ENCODE results near the gene TUBB.
"Not testable (repeated sequence)": the region's sequence is repeated elsewhere in the genome, so short reads cannot be mapped to it uniquely, and the experiment has no call there.

The TUBB gene

DNA sequence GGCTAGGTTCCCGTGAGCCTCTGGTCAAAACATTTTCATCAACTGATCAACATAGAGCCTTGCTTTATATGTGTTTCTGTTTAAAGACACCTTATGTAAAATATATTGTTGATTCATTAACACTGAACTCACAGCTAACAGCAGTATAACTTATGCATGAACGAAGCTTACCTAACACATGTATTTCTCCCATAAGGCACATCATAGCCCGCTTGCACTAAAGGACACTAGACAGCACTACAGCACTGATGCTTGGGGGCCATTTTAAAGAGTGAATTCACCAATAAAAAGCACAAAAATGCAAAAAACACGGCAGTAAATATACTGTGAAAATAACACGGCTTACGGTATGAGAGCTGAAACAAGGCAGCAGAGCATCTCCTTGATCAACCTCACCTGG lies 18.4 kb downstream of the TUBB start:
- DNase-seq (ENCODE audit: low read depth in 2 of 2) = no peak

DNA sequence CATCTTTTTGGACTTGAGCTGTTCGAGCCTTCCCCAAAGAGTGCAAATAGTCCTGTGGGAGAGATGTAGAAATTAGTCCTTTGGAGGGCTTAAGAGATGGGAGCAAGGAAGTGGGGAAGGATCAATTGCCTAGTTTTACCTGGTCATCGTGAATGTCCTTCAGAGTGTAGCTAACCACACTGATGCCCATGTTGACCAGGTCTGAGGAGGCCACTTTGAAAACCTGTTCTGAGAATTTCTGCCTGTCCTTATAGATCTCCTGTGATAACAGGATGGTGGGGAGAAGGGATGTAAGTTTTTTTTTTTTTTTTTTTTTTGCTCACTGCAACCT lies 20.4 kb downstream of the TUBB start:
- DNase-seq (ENCODE audit: low read depth in 2 of 2) = no peak

DNA sequence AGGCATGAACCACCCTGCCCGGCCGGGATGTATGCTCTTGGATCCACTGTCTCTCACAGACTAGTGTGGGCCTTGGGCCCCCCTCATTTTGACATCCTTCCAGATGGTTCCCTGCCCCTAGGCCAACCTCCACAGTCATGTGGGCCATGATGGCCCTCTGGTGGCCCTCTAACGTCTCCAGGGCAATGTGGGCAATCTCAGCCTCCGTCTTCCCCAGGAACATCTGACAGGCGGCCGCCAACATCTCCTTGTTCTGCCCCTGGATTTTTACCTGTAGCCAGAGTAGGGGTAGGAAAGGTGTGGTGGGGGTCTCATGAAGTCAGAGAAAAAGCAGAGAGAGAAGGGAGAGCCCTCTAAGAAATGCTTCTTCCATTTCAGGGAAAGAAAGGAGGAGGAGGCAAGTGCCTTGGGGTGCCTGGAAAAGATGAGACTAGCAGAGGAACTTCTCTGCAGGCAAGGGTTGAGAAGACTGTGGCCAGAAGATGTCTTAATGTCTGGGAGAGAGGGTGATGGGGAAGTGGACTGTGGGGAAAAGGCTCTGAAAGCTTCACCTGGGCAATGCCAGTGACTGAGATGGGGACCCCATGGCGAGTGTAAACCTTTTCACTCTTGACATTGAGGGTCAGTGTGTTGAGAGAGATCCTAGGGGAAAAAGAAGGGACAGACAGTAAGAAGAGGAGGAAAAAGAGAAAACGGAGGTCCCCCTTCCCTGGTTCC lies 21.1 kb downstream of the TUBB start:
- no peak for DNase-seq (ENCODE audit: low read depth in 2 of 2)

DNA sequence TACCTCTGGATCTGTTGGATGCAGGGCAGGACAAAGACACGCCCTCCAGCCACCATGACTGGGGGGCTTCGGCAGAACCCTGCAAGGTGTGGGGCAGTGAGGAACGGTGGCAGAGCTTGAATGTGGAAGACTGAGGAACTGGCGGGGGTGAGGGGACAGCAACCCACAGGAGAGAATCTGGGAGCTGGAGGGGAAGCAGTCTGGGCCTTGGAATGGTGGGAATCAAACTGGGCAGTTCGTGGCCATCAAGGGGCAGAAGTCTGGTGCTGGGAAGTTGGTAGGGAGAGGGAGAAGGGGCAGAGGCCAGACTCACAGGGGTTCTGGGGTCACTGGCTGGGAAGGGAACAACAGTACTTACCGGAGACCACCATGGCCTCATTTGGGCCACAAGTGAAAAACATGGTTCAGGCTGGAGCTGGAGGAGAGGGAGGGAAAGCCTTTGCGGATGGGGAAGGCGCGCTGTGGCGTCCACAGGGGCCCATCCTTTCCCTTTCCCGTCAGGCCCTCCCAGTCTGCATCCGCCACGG lies 21.7 kb downstream of the TUBB start:
- DNase-seq (ENCODE audit: low read depth in 2 of 2) = no peak

DNA sequence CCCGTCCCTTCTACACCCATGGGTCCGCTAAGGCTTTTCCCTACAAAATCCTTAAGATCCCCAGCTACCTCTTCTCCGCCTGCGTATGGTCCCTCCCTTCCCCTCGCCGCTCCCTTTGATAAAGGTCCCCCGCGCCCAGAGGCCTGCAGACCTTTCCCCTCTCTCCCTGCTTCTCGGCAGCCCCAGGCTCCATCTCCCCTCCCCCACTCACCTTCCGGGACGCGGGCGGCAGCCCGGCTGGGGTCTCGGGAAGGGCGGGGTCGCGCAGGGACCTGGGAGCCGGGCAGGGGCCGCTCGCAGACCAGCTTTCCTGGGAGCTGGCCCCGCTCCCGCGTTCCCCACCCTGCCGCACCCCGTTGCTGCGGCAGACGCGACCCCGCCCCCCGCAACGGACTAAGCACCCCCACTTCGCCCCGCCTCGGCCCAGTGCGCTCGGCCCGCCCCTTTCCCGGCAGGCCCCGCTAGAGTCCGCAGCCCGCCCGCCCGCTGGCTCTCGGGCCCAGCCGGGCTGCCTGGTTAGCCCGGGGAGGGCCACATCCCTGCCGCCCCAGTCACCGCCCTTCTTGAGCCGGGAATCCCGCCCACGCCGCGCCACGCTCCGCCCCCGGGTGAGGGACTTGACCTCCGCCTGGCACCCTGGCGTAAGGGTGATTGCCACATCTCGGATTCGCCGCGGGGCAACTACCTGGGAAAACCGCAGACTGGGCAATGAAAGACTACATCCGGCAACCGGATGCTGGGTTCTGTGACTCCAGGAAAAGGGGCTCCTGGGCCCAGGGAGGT lies 22.4 kb downstream of the TUBB start, which contains the start of gene FLOT1:
Gene FLOT1, minus strand, starts transcription at position 372 of the 783 bp plus-strand sequence. CDS start 498 bp downstream, outside the sequence.
- peak; percentile 83 to 88 for DNase-seq (ENCODE audit: low read depth in 2 of 2)

DNA sequence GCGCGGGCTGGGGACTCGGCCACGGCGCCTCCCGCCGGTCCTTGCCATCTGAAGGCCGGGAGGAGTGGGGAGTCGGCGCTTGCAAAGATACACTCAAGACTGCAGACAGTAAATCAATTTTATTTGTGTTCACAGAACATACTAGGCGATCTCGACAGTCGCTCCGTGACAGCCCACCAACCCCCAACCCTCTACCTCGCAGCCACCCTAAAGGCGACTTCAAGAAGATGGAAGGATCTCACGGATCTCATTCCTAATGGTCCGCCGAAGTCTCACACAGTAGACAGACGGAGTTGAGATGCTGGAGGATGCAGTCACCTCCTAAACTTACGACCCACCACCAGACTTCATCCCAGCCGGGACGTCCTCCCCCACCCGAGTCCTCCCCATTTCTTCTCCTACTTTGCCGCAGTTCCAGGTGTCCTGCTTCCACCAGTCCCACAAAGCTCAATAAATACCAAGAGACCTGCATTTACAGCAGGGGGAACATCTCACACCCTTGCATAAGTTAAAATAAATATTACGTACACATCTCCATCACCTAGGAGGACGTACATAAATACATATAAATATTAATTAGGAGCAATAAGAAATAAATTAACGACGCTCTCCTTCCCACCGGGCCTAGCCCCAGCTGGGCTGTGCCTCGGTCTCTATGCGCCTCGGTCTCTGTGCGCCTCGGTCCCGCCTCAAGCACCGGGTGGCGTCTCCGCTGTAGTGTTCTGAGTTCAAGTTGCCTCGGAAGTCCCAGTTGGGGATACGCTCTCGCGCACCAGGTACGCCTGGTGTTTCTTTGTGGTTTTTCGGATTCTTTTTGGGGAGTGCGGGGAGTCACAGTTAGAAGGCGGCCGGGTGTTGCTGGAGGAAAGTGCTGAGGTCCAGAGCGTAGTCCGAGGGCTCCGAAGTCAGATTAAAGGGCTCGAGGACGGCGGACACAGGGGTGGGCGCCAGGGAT lies 23.2 kb downstream of the TUBB start:
- no peak for DNase-seq (ENCODE audit: low read depth in 2 of 2)

DNA sequence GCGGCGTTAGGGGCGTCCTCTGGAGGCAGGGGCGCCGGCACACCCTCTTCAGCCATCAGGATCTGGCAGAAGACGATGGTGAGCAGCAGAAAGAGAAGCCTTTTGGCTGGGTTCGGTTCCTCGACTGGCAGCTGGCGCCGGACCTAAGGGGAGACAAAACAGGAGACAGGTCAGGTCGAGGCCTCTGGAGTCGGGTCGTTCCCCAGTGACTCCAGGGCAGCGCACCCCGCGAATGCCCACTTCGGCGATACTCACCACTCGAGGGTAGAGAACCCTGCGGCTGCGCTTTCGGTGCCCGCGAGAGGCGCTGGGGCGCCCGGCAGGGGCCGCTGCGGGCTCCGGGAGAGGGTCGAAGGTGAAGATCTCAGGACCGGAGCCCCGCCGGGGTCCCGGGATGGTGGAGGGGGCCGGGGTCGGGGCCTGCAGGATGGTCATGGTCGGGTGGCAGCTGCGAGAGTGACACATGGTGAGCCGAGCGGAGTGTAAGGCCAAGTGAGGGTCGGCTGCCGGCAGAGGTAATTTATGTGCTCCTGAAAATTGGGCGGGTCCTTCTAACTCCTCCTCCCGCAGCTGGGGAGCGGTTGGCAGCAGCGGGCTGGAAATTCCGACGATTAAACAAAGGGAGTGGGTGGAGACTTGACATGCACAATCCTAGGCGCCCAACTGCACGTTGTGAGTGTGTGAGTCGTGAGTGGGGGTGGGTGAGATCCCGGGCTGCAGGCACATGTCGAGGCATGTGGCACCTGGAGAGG lies 24.1 kb downstream of the TUBB start, which contains the start of gene IER3:
Gene IER3, minus strand, starts transcription at position 494 of the 752 bp plus-strand sequence. Its CDS starts 29 bp downstream, at position 465.
- DNase-seq (ENCODE audit: low read depth in 2 of 2) = no peak

DNA sequence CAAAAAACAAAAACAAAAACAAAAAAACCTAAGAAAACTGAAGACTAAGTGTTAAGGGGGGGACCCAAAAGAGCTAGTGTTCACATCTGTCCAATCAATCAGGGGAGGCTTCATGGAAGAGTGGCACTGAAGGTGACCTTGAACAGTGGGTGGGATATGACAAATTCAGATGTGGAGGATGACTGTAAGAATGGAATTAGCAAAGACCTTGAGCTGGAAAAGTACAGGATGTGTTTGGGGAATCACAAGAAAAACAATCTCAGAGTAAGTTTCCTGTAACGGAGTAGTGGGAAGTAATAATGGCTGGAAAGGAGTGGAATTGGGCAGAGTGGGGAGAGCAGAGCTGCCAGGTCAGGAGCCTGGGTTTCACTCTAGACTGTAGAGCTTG lies 27.1 kb downstream of the TUBB start:
- DNase-seq (ENCODE audit: low read depth in 2 of 2) = no peak

DNA sequence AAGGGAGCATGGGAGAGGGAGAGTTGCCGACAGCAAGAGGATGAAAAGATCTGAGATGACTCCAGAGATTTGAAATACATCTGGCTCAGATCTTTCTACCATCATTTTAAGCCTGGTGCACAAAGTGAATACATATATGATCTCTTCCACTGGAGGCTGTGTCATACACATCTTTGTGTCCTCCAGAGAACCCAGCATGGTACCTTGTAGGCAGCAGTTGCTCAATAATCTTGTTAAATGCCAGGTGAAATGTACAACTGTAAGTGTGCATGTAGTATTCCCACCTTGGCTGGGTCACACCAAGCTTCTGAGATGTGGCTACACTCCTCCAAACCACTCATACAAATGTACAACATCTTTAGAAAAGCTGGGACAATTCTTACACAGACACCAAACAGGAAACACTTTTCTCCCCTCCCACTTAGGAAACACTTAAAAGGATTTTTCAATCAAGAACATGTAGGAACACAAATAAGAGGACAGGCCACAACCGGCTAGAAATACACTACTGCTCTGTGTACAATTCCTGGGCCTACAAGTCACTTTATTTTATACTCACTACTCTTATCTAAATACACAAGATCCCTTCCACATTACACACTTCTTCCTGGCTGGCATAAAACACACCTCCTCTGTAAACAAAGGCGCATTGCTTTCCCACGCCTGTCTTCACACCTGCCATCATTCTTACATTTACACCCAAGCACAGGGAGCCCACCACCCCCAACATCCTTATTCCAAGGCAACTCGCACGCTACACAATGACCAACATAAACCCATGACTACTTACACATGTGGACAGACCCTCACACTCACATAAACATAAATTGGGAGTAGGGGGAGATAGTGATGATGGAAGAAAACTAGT lies 28.0 kb downstream of the TUBB start:
- no peak for DNase-seq (ENCODE audit: low read depth in 2 of 2)

DNA sequence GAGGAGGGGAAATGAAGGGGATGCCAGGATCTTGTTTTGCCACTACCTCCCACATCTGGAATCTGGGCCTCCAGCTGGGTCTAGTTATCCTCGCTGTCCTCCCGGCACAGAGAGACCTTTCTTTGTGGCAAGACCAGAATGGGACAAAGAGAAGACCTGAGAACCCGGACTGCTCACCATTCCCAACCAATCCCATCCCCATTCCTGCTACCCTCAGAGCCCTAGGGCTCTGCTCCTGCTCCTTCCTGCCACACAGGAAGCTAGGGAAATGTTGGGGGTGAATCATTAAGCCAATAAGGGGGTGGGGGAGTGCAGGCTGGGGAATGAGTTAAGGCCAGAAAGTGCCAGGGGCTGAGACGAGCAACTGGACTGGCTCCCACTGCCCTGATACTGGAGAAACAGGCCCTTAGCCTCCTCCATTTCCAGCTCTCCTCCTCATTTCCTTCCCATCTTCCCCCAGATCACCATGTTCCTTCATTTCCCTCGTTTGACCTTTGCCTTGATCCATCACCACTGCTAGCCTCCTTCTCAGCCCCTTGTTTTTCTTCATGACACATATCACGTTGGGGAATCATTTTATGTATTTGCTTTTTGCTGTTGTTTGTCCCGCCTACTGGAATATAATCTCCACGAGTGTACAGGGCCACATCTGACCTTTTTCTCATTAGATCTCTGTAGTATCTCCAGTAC lies 28.8 kb downstream of the TUBB start:
- no peak for DNase-seq (ENCODE audit: low read depth in 2 of 2)

DNA sequence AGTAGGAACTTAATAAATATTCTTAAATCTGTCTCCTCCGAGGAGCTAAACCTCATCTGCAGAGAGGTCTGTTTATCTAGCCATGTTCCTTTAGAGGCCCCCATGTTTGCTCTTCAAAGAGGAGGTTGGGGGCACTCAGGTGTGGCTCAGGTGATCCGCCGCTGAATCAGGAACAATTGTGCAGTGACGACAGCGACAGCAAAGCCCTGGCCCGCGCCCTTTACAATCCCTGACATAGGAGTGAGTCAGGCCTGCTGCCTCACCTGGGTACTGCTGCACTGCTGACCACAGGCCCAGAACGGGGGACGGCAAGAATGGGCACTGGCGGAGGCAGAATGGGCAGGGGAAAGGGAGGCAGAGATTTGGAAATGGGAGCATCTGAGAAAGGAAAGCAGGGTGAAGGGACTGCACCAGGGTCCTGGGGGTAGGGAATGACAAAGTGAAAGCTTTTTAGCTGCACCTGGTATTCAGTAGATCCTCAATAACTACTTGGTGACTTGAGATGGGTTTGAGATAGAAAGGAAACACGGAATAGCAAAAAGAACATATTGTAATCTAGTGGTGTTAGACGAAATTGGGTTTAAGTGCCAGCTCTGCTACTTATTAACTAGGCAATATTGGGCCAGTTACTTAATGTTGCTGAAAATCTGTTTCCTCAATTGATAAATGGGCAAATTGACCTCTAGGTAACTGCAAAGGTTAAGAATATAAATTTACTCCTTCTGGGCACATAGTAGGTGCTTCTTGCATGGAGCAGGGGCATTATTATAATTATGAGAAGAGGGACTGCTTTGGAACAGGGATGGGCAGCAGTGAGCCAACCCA lies 29.6 kb downstream of the TUBB start:
- DNase-seq (ENCODE audit: low read depth in 2 of 2) = no peak

DNA sequence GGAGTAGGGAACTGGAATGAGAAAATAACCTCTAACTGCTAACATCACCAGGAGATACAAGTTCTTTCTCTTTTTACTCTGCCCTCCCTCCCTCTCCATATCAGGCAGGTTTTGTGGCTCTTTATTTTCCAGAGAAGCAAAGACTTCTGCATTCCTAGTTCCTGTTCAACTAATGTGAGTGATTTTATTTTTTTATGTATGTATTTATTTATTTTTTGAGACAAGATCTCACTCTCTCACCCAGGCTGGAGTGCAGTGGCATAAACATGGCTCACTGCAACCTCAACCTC lies 30.2 kb downstream of the TUBB start:
- DNase-seq (ENCODE audit: low read depth in 2 of 2) = no peak

DNA sequence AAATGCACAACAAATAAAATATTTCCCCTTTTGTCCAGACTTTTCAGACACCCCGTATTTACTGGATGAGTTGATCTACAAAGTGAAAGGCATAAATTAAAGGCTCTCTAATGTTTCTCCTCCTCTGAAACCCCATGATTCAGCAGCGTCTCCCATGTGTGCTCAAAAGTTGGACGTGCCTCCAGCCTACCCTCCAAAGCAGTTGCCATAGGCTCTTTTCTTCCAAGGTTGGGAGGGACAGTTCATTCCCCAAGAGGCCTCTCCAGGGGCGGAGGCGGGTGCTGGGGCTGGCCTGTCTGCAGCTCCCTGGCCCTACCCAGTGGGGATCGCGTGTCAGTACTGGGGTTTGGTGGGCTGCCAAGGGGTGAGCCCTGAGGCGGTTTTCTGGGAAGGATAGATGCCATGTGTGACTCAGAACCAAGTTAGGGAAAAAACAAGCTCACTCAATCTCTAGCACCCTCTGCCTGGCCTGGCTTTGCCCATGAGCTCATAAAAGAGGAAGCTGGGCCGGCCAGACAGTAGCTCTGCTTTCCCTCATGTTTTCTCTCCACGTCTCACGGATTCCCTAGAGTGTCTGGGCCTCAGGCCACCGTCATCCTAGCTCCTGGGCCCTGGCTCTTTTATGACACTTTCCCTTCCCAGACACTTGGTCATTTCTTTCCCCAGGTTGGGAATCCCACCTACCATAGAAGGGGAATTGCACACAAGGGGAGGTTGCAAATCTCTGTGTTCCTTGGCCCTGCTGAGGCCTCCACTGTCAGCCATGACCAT lies 32.2 kb downstream of the TUBB start:
- no peak for DNase-seq (ENCODE audit: low read depth in 2 of 2)

DNA sequence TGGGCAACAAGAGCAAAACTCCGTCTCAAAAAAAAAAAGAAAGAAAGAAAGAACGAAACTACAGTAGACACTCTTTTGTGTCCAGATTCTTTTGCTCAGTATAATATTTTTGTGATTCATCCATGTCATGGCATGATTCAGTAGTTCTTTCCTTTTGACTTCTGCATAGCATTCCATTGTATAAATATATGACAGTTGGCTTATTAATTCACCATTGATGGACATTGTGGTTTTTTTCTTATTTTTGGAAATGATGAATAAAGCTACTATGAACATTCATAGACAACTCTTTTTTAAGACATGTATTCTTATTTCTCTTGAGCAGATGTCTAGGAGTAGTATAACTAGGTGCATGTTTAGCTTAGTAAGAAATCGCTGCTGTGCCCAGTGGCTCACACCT lies 34.5 kb downstream of the TUBB start:
- no peak for DNase-seq (ENCODE audit: low read depth in 2 of 2)

DNA sequence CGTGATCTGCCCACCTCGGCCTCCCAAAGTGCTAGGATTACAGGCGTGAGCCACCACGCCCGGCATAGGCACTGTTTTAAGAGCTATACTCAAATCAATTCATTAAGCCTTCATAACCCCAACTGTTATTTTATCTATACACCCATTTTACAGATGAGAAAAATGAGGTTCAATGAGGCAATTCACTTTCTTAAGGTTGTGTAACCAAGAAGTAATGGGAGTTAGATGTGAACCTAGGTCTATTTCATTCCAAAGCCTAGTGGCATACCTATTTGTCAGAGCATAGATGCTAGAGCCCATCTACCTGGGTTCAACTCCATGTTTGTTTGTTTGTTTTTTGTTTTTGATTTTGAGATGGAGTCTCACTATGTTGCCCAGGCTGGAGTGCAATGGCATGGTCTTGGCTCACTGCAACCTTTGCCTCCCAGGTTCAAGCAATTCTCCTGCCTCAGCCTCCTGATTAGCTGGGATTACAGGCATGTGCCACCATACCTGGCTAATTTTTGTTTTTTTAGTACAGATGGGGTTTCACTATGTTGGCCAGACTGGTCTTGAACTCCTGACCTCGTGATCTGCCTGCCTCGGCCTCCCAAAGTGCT lies 36.4 kb downstream of the TUBB start:
- not testable (repeated sequence) for DNase-seq (ENCODE audit: low read depth in 2 of 2)

DNA sequence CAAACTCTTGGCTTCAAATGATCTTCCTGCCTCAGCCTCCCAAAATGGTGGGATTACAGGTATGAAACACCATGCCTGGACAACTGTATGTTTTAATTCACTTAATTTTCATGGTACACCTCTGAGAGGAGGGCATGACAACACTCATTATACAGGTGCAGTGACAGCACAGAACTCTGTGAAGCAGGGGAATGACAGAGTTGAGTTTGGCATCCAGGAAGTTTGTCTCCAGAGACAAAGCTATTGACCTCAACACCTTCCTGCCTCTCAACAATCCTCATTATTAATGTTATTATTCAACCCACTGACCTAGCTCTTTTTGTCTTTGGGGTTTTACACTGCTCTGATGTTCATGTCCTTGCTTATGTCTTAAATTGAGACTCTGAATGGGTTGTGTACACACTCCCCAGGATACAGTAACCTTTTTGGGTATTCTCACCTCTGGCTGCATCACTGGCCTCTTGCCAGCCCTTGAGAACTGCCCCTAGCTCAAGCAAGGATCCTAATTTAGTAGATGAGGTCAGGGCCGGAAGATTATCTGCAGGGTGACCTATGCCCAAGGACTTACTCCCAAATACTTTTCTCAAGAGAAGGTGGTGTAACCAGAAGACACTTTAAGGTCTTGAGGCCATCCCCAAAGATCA lies 37.2 kb downstream of the TUBB start:
- DNase-seq (ENCODE audit: low read depth in 2 of 2) = no peak

DNA sequence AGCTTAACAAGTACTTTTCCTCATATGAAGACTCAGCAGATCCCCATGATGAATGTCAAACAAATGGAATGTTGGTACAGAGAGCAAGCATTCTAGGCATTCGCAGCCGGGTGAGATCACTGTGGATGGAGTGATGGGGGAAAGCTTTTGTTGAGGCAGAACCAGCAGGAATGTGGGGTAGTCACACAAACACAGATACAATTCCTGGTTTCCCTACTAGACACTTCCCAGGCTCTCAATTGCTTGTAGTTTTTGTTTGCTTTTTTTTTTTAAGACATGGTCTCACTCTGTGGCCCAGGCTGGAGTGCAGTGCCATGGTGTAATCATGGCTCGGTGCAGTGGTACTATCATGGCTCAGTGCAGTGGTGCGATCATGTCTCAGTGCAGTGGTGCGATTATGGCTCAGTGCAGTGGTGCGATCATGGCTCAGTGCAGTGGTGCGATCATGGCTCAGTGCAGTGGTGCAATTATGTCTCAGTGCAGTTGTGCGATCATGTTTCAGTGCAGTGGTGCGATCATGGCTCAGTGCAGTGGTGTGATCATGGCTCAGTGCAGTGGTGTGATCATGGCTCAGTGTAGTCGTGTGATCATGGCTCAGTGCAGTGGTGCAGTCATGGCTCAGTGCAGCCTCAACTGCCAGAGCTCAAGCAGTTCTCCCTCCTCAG lies 39.6 kb downstream of the TUBB start:
- no peak for DNase-seq (ENCODE audit: low read depth in 2 of 2)

All from stimulated activated CD8-positive, alpha-beta memory T cell treated with anti-CD3 and anti-CD28 coated beads, Interleukin-7, amount 100 ng/mL, for 1 hour (primary cell).